ENCODE results near the gene IER5L. TPM values are rescaled to one million over a fixed set of nuclear protein-coding genes. Genes with fewer than 3 reads are reported as not detected.

IER5L gene
- total RNA-seq, 1 experiment from 2014 or later = 12.9 TPM

- DNase-seq (ENCODE audit: low spot score) = no peak
These were observed 15.4 kb downstream of the IER5L start for GRCh38 chr9:129162497-129163197.

DNA sequence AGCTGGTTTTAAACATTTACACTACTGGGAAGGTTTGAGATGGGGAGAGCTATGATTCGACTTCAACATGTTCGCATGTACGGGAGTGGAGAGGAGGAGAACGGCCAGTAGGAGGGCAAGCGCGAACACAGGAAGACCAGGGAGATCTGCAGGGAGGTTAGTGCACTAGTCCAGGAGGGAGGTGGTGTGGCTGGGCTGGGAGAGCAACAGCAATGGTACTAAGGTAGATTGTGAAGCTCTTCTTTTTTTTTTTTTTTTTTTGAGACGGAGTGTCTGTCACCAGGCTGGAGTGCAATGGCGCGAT lies 16.6 kb downstream of the IER5L start:
- DNase-seq (ENCODE audit: low spot score) = no peak

- peak; percentile 72 for DNase-seq (ENCODE audit: low spot score)
These were observed 17.1 kb downstream of the IER5L start for GRCh38 chr9:129160712-129161533.

DNA sequence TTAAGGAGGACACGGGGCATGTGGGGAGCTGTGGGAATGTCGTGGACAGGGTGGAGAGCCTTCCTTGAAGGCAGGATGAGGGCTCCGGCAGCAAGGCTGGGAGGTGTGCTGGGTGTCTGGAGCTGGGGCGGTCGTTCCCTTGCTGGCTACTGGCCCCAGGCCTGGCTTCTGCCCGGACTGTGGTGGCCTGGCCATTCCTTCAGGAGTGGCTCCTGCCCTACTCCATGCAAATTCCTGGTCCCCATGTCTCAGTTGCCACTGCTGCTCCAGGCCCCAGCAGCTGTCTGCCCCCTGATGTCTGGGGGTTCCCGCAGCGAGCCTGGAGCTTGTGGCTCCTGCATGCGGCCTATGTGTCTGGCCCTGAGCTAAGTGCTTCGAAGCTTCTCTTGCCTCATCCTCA lies 21.9 kb downstream of the IER5L start:
- no peak for DNase-seq (ENCODE audit: low spot score)

DNA sequence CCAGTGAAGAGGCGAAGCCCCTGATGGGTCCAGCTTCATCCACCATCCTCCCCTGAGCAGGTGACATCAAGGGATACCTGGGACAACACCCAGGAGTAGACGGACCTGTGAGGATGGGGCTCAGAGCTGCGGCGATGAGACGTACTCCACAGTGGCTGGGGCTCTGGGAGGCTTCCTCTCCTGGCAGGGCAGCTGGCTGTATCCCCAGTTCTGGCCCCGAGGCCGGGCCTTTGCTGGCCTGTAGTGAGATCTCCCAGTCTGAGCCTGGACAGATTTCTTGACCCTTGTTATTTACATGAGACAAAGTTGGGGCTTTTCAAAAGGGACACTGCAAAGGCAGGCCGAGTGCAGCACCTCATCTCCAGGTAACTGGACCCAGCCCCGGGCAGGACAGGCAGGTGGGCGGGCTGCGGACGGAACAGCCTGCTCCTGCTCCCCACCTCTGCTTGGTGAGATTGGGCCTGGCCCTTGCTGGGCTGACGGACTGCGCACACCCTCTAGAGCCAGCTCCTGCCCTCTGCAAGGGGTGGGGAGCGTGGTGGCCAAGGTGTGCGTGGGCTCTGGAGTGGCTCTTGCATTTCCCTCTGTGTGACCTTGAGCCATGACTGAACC lies 23.1 kb downstream of the IER5L start:
- no peak for DNase-seq (ENCODE audit: low spot score)

DNA sequence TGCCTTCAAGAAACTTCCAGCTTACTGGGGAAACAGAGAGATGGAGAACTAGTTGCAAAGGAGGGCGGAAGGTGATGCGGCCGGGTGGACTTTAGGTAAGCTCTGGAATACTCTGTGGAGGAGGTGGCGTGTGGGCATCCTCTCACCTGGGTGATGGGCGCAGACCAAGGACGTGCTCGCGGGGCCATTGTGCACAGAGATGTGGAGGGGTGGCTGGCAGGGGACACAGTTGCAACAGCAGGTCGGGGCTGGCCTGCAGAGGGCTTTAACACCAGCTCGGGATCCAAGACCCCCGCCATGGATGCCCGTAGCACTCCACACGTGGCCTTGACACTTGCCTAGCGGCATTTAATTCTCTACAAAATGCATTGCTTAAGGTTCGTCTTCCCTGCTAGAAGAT lies 26.6 kb downstream of the IER5L start:
- no peak for DNase-seq (ENCODE audit: low spot score)

GRCh38 chr9:129150672-129151211 lies 27.3 kb downstream of the IER5L start:
- DNase-seq (ENCODE audit: low spot score) = no peak

DNA sequence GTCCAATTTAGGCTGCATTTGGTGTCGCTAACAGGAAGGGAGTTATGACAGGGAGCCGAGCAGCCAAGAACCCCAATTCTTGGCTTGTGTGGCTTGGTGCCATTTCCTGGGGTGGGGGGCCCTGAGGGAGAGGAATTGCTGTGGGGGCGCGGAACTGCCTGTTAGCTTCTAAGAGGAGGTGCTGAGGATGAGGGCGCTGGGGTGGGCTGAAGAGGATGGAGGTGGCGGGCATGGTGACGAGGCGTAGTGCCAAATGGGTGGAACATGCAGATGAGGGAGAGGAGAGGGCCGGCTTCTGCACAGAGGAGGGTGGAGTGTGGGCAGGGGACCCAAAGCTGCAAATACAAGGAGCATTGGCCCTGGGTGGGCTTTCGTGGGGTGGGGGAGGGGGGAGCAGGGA lies 27.9 kb downstream of the IER5L start:
- DNase-seq (ENCODE audit: low spot score) = no peak

- no peak for DNase-seq (ENCODE audit: low spot score)
These were observed 28.6 kb downstream of the IER5L start for GRCh38 chr9:129149442-129149841.

DNA sequence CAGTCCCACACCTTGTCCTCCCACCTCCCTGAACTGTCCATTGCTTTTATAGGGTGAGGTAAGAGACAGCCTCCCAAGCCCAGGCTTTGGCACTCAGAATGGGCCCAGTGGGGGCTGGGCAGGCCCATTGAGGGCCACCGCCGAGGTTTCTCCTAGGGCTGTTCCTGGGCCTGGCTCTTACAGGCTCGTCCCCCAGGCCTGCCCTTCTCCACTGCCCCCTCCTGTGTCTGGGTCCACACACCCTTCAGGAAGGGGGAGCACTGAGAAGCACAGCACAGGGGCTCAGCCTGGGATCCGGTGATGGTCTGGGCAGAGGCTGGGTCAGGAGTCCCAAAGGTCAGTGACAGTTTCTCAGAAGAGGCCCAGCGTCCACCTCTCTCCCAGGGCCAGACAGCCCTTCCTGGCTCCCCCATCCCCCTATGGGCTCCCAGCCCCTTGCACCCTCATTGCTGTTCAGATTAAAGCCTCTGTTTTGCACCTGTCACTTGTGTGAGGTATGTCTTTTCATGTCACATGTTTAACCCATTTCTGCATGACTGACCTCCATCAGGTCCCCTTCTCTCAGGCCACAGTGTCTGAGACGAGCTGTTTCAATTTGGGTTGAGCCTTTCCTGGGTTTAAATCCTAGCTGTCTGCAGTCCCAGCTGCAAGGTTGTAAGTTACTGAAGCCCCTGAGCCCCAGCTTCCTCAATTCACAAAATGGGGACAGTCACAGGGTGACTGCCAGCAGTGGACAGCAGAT lies 29.4 kb downstream of the IER5L start:
- no peak for DNase-seq (ENCODE audit: low spot score)

DNA sequence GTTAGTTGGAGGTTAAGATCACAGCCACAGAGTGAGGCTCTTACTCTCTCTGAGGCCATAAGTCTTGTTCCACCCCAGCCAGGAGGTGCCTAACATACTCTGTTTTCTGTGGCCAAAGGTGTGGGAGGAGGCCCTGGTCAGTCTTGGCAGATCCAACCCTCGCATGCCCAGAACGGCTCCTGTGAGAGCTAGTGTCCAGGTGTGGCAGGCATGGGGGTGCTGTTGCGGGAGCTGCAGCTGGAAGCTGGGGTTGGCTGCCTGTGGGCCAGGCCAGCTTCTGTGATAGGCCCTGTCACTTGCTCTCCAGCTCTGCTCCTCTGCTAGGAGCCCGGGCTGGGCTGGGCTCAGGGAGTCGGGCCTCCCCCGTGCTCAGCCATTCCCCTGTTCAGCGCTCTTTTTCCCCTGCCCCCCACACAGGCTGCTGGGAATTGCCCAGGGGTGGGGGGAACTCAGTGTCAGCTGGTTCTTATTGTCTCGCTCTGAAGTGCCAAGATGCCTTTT lies 31.6 kb downstream of the IER5L start:
- no peak for DNase-seq (ENCODE audit: low spot score)

- DNase-seq (ENCODE audit: low spot score) = peak; percentile 42
These were observed 32.2 kb downstream of the IER5L start for GRCh38 chr9:129145841-129146292.

- no peak for DNase-seq (ENCODE audit: low spot score)
These were observed 32.7 kb downstream of the IER5L start for GRCh38 chr9:129145316-129145715.

DNA sequence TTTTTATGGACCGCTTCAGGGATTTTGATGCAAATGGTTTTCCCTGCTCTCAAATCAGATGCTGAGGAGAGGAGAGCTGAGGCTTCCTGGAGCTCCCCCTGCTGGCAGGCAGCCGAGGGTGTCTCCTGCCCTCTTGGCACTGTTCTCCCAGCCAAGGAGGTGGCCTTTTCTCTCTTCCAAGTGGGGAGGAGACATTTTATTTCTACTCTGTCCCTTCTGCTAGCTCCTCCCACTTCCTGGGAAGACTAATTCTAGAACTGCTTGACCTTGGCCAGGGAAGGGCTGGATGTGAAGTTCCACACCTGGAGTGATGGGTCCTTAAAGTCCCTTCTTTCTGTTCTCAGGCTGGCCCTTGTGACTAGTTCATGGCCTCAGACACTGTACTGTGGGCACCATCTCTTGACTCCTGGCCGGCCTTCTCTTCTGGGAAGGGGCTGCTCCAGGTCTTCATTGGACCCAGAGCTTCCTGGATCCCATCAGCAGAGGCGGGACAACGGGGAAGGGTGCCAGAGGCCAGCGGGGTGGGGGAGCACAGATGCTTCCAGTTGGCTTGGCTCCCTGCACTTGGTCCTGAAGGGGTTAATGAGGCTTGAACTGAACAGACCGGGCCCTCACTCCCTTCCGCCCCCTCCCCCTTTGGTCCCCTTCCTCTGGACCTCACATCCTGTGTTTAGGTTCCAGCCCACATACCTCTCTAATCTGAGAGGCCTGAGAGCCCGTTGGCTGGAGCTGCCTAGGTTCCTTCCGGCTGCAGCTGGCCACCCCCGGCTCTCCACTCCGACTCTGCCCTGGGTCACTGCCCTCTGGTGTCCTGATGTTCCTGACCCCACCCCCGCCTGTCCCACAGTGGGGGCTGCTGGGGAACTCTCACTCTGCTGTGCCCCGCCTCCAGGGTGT lies 34.8 kb downstream of the IER5L start:
- DNase-seq (ENCODE audit: low spot score) = peak; percentile 89

DNA sequence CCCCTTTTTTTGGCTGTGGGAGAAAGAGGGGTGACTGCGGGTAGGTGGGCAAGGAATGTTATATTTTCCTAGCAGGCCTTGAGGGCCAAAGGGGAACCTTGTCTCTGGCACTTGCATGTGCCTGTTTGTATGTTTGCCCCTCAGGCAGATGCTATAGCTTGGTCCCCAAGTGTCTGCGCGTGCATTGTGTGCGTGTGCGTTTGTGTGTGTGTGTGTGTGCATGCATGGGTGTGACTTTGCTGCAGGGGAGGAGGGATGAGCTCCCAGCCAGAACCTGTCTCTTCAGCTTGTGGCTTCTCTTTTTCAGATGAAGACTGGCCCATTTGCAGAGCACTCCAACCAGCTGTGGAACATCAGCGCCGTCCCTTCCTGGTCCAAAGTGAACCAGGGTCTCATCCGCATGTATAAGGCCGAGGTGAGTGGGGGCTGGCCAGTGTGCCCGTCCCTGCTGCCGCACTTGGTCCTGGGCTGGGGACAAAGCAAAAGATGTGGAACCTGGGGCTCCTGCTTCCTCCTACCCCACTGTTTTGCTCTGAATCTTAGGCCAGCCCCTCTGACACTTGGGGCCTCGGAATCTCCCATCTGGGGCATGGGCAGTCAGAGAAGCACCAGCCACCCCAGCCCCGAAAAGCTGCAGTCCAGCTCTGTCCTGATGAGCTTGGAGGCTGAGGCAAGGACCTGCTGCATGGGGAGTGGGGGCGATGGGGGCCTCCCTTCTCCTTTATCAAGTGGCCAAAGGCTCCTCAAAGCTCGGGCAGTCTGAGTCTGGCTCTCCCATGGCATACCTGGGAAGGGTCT lies 35.7 kb downstream of the IER5L start:
- no peak for DNase-seq (ENCODE audit: low spot score)

DNA sequence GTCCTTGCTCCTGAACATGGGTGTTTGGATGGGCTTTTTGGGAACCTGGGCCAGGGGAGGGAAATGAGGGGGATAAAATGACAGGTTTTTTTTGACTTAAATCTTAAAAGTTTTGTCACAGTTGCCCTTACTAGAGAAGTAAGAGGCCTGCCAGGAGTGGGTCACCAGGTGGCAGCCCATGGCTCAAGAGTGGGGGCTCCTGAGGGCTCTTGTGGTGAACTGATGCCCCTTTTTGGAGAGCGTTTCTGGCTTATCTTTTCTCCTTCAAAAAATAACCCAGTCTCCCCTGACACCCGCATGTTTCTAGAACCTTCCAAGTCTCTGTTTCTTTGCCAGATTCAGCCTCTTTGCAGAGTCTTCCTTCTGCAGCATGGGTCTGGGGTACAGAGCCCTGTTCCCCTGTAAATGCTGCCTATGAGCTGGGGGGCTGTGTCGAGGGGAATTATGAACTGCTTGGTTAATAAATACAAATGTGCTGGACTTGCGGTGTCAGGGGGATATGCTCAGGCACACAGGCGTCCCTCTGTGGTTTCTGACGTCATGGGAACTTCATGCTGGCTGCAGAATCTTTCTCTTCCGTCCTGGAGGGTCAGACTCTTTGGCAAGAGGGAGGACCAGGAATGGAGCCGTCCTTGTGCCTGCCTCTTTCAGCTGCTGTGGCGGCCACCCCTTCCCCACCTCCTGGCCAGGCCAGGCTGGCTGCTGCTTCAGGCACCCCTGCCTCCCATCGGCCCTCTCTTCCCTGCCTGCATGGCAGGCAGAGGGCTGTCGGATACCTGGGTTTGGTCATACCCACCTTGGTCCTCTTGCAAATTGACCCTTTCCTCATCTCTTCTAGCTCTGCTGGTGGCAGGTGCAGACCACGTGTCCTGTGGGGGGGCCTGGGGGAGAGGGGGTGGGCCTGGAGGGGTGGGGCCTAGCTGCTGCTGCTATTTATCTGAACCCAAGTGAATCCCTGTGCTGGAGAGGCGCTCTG lies 36.7 kb downstream of the IER5L start:
- DNase-seq (ENCODE audit: low spot score) = peak; percentile 85

DNA sequence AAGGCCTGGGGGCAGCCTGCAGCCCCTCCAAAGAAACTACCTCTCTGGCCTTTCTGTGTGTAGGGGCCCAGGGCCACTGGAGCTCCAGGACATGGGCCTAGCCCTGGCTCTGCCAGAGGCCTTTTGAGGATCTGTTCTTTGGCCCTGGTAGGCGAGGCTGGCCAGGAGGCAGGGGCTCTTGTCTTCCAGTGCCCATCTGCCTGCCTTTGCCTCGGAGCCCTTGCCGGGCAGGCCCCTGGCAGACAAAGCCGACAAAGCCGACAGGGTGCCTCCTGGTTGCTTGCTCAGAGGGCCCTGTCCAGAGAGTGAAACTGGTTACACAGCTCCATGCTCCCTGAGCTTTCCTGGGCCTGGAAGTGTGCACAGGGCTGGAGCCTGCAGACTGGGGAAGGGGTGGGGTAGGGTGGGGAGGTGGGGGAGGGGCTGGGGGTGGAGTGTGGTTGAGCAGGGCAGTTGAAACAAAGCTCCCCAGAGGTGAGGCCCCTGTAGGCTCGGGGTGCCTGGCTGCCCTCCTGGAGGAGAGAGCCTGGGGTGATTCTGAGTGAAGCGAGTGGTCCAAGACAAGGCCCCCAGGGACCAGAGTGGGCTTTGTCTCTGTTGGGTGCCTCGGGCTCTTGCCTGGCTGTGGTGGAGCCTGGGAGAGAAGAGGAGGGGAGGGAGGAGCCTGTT lies 37.5 kb downstream of the IER5L start:
- DNase-seq (ENCODE audit: low spot score) = peak; percentile 55

DNA sequence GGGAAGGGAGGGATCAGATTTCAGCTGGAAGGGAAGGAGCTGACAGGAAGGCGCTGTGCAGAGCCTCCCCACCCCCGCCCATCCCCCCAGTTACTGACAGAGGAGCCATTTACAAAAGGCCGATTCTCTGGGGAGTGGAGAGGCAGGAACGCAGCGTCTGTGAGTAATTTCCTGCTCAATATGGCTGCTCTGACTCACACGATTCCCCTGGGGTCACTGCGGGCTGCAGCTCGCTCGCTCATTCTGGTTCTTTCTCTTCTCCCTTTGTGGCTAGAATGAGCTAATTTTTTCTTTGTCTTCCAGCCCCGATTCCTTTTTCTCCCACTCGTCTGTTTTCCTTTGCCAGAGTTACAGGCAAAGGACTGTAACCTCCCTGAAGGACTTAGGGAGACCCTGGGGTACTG lies 38.1 kb downstream of the IER5L start:
- DNase-seq (ENCODE audit: low spot score) = peak; percentile 99
